Activated CD4-positive, CD25-positive, alpha-beta regulatory T cell (primary cell): Measurements from ENCODE around the gene SF3B6.

Experiments
- DNase-seq, 4 experiments: peaks; one replicate each; lab custom pipeline; 2025; lab: John Stamatoyannopoulos, UW

SF3B6 gene

GRCh38 chr2:24018241-24018640, 57.9 kb downstream of the SF3B6 start:
- DNase-seq, result no peak

- DNase-seq, result no peak
Observed at GRCh38 chr2:24017711-24018110, 58.4 kb downstream of the SF3B6 start.
